GM21447 (cell line): ENCODE measurements around the gene IDH3A.
A peak's percentile ranks its signal among the peaks of the same experiment; 100 is the strongest.
"Not testable (repeated sequence)": the region's sequence is repeated elsewhere in the genome, so short reads cannot be mapped to it uniquely, and the experiment has no call there.

ENCODE experiments used
- ATAC-seq: cut with Tn5 transposase; IDR thresholded peaks from one replicate; pipeline ENCODE4 v1.9.1; 2021; ENCODE audit not compliant: unreplicated experiment

IDH3A gene

GRCh38 chr15:78129077-78129750 is 19.9 kb upstream of the IDH3A start:
- ATAC-seq, result no peak

DNA sequence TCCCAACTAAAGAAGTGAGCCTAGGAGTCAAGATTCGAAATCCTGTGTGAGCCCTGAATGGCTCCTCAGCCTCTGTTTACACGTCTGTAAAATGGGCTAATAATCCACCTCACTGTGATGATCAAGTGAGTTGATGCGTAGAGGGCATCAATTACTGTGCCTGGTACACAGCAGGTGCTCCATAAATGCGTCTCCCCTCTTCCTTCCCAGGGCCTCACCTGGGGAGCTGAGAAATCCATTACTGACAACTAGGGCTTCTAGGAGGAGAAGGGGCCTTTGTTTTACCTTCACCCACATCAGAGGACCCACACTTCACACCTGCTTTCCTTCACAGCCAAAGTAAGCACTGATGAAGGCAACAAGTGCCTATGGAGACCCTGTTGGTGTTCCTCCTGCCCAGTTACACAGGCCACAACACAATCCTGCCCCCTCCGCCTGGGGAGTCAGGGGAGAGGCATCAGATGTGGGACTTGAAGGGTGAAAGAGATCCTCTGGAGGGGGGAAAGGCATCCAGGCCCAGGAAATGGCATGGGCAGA is 19.3 kb upstream of the IDH3A start:
- ATAC-seq, result no peak

DNA sequence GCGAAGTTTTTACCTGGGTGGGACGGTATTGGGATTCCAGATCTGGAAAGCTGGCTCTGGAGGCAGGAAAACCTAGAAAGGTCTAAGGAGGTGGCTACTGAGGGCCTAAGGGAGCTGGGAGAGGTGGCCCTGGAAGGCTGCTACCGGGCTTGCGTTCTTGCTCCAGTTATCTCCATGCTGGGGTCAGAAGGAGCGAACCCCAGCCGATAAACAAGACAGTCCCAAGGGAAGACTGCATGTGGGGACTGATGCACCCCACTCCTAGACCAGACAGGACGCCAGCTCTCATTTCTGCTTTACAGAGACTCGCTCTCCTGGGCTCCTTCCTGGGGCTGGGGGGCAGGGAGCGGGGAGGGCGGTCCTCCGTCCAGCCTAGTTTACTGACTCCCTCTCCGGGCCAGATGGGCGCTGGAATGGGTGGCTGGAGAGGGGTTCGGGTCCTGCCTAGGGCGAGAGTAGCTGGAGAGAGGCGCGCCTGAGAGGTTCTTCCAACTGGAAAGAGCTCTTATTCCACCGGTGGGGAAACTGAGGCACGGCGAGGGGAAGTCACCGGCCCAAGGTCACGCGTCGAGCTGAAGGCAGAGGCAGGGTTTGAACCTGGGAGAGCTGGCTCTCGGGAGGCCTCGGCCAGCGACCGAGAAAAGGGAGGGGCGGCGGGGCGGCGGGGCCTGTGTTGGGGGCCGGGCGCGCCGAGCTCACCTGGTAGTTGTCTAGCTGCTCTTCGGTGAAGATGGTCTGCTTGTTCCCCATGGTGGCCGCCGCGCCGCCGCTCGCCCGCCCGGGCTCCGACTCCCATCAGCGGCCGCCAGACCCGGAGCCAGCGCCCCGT is 18.5 kb upstream of the IDH3A start:
- ATAC-seq, result peak; percentile 40

DNA sequence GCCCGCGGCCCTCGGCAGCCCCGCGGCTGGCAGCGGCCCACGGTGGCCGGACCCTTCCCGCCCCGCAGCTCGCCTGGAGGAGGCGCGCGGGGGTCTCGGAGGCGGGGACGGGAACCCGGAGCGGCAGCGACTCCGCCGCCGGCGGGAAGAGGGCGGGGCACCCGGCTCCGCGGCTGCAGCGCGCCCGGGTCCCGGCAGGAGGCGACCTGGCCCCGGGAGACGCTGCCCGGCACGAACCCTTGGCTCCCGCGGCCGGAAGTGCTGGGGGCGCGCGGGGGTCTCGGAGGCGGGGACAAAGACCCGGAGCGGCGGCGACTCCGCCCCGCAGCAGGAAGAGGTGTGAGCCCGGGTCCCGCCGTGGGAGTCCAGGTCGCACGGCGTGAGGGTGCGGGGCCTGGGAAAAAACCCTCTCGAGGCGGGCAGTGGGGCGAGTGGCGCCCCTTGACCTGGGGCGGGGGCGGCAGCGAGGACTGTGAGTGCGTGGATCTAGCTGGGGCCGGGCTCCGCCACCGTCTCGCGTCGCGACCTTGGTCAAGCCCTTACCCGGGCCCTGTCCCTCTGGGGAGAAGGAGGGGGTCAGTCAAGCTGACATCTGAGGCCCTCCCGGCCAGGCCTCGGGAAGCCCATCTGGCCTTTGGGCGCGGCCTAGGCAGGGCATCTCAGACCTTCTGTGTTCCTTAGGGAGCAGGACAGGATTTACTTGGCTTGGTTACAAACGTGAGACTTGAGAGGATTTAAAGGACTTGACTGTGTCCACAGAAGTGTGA is 17.7 kb upstream of the IDH3A start, which contains the start of gene CIB2:
CIB2 (minus strand) TSS at position 151 of the 767 bp plus-strand sequence. CDS start 230 bp downstream, outside the sequence.
- peak; percentile 67 for ATAC-seq

DNA sequence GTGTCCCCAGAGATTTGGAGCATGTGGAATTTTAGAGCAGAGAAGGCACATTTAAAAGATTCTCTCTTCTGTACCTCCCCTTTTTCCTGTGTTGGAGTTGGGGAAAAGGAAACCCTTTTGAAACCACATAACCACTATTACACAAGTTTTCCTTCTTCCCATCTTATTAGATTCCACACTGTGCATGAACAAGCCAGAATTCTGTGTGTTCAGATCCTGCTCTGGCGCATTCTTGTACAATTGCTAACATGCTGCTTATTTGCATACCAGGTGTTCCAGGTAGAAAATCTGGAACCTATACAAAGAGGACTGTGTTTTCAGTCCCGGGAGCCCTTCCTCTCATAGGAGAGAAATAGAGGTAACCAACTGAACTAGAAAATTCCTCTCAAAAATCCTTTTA is 15.4 kb upstream of the IDH3A start:
- ATAC-seq, result no peak

DNA sequence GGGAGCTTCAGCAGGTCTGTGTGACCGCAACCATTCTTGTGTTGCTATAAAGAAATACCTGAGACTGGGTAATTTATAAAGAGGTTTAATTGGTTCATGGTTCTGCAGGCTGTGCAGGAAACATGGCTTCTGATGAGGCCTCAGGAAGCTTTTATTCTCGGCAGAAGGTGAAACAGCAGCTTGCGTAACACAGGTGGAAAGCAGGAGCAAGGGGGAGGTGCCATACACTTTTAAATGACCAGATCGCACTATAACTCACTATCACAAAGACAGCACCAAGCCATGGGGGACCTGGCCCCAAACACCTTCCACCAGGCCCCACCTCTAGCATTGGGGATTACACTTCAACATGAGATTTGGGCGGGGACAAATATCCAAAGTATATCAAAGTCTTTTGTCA is 9.6 kb upstream of the IDH3A start:
- ATAC-seq, result no peak

DNA sequence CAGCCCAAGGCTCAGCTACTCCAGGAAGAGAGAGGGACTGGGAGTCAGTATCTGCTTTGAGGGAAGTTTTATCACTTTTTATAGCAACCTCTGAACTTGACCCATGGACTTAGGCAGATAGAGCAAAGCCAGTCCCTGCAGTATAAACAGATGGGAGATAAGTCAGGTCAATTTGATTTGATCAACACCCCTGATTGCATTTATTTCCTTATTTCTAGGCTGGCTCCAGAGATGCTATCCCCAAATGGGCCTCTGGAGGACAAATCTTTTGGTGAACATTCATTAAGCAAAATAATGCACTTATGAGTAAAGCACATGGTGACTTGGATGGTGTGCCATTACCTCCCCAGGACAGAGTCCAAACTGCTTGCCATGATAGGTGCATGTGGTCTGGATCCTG is 8.9 kb upstream of the IDH3A start:
- no peak for ATAC-seq

GRCh38 chr15:78142332-78142731 is 6.8 kb upstream of the IDH3A start:
- ATAC-seq, result no peak

GRCh38 chr15:78146425-78147154 is 2.6 kb upstream of the IDH3A start:
- no peak for ATAC-seq

DNA sequence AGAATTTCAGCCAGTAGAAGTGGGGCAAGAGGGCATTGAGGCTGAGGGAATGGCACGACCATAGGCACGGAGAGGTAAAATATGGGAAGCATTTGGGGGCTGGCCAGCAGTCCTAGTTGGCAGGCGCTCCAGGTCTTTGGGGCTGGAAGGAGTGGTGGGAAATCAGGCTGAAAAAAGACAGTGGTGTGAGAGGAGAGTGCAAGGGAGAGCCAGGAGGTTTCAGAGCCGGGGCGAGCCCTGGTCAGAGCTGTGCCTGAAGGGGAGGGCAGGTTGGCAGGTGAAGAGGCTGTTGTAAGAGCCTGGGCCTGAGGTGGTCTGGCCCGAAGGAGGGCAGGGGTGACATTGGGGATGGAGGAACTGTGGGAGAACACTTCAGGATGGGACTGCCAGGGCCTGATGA is 1.6 kb upstream of the IDH3A start:
- ATAC-seq, result no peak

DNA sequence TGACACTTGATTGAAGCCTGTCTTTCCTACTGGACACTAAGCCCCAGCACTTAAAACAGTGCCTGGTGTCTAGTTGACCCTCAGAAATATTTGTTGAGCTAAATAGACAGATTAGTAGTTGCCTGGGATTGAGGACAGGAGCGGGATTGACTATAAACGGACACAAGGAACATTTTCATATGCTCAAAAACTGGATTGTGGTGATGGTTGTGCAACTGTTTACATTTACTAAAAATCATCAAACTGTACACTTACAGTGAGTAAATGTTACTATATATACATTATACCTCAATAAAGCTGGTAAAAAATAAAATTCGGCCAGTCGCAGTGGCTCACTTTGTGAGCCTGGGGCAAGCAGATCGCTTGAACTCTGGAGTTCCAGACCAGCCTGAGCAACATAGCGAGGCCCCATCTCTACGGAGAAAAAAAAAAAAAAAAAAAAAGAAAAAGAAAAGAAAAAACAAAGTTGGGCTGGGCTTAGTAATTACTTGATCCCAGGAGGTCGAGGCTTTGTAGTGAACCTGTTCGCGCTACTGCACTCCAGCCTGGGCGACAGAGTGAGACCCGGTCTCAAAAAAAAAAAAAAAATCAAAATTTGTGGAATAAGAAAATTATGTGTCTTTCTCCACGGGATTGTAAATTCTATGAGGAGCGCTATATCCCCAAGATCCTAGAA is 632 bp upstream of the IDH3A start:
- peak; percentile 12 for ATAC-seq

DNA sequence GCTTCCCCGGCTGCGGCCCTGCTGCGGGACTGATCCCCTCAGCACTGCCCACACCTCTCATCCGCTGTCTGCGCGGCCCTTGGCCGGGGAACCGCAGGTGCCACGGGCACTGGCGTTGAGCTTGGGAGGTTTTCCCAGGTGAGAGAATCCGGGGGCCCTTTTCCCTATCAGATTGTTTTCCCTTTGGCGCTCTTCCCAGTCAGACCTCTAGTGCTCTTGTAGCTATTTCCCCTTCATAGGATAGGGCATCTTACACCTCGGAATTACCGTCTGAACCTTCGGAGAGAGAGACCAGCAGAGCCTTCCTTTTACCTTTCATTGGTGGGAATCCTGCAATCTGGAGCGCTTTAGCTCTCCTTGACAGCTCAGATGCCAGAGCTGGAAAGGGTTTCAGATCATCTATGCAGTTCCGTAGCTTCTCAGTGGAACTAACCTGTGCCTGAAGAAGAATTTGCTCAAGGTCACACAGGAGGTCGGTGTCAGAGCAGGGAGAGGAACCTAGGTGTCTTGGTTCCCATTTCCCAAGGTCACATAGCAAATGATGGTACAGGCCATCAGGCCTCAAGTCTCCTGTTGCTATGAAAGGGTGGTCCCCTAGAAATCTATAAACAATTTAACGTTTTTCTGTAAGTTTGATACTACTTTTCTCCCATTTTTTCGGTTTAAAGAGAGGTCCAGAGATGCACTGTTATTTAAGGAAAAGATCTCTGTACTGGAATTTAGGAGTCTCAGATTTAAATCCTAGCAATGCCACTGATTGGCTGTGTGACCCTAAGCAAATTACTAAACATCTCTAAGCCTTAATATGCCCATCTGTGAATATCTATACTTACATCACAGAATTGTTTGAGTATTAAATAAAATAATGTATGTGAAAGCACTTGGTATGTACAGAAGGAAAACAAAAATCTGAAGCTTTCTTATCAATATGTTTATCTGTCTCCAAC is 916 bp downstream of the IDH3A start:
- ATAC-seq, result peak; percentile 28

DNA sequence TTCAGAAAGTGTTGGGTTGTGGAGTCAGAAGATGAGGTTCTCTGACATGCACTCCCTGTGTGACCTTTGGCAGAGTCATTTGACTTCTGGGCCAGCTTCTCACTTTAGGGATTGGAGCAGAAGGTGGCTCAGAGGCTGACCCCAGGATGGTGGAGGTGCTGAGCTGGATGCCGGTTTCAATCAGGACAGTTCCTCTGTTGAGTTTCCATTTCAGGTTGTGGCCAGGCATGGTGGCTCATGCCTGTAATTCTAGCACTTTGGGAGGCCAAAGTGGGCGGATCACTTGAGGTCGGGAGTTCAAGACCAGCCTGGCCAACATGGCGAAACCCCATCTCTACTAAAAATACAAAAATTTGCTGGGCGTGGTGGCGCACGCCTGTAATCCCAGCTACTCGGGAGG is 1.9 kb downstream of the IDH3A start:
- not testable (repeated sequence) for ATAC-seq

DNA sequence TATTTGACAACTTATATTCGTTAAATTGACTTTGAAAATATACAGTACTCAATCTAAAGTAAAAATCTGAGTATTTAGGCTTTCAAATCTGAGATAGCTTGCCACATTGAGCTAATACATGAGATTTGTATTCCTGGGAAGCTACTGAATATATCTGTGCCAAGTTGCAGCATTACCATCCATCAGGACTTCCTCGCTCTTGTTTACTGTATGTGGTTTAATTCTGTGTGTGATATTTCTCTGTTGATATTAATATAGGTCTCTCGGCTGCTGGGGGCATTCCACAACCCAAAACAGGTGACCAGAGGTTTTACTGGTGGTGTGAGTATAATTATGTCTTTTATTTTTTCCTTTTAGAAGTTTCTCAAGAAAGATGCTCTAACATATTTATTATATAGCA is 5.8 kb downstream of the IDH3A start:
- ATAC-seq, result no peak

GRCh38 chr15:78155355-78155939 is 6.3 kb downstream of the IDH3A start:
- ATAC-seq, result no peak

- ATAC-seq, result no peak
These were observed 7.5 kb downstream of the IDH3A start for GRCh38 chr15:78156653-78157052.

- ATAC-seq, result no peak
These were observed 8.0 kb downstream of the IDH3A start for GRCh38 chr15:78157203-78157602.

DNA sequence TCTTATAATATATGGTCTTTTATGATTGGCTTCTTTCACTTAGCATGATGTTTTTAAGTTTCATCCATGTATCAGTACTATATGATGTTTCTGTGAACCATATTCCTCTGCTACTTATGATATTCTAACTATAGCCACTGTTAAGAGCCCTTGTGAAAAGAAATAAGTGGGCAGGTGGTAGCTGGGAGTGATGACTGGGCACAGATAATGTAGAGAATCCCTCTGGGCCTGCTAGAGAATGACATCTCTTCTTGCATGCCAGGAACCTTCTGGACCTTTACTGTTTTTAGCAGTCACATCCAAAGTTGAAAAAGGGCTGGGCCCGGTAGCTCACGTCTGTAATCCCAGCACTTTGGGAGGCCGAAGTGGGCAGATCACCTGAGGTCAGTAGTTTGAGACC is 10.2 kb downstream of the IDH3A start:
- ATAC-seq, result no peak

- no peak for ATAC-seq
These were observed 12.9 kb downstream of the IDH3A start for GRCh38 chr15:78162038-78162437.
